HG03575 (cell line): ENCODE results near the gene PDE3B.
"Not testable (repeated sequence)": the region's sequence is repeated elsewhere in the genome, so short reads cannot be mapped to it uniquely, and the experiment has no call there.

Experiments used
- ATAC-seq: cut with Tn5 transposase; IDR thresholded peaks from one replicate; pipeline ENCODE4 v1.9.1; 2021; ENCODE audit not compliant: unreplicated experiment, insufficient number of reproducible peaks, low FRiP score; ENCODE audit errors: extremely low read depth

The PDE3B gene

GRCh38 chr11:14774721-14775120 lies 131.1 kb downstream of the PDE3B start:
- no peak for ATAC-seq

- ATAC-seq: no peak
These were observed 132.3 kb downstream of the PDE3B start for GRCh38 chr11:14775897-14776296.

GRCh38 chr11:14778460-14778859 lies 134.9 kb downstream of the PDE3B start:
- not testable (repeated sequence) for ATAC-seq

- no peak for ATAC-seq
These were observed 140.2 kb downstream of the PDE3B start for GRCh38 chr11:14783788-14784187.

GRCh38 chr11:14784230-14784629 lies 140.6 kb downstream of the PDE3B start:
- ATAC-seq: no peak

GRCh38 chr11:14789879-14790484 lies 146.4 kb downstream of the PDE3B start:
- ATAC-seq: no peak

- ATAC-seq: no peak
These were observed 149.9 kb downstream of the PDE3B start for GRCh38 chr11:14793546-14793945.

- not testable (repeated sequence) for ATAC-seq
These were observed 152.4 kb downstream of the PDE3B start for GRCh38 chr11:14796028-14796427.

GRCh38 chr11:14803846-14804245 lies 160.2 kb downstream of the PDE3B start:
- ATAC-seq: no peak

- no peak for ATAC-seq
These were observed 165.9 kb downstream of the PDE3B start for GRCh38 chr11:14809466-14809865.

GRCh38 chr11:14812757-14813156 lies 169.2 kb downstream of the PDE3B start:
- ATAC-seq: no peak

GRCh38 chr11:14813516-14813915 lies 169.9 kb downstream of the PDE3B start:
- no peak for ATAC-seq

GRCh38 chr11:14818779-14819178 lies 175.2 kb downstream of the PDE3B start:
- no peak for ATAC-seq

GRCh38 chr11:14819596-14819995 lies 176.0 kb downstream of the PDE3B start:
- ATAC-seq: no peak

GRCh38 chr11:14821031-14821430 lies 177.4 kb downstream of the PDE3B start:
- ATAC-seq: no peak

GRCh38 chr11:14826600-14826999 lies 183.0 kb downstream of the PDE3B start:
- no peak for ATAC-seq

- no peak for ATAC-seq
These were observed 192.2 kb downstream of the PDE3B start for GRCh38 chr11:14835496-14836492.

- ATAC-seq: no peak
These were observed 198.4 kb downstream of the PDE3B start for GRCh38 chr11:14842002-14842401.

GRCh38 chr11:14852571-14853177 lies 209.1 kb downstream of the PDE3B start:
- ATAC-seq: no peak

GRCh38 chr11:14854057-14854456 lies 210.5 kb downstream of the PDE3B start:
- ATAC-seq: no peak
